HepG2 (cell line): Measurements from ENCODE around the gene TUBG2. TPM values are rescaled to one million over a fixed set of nuclear protein-coding genes. Genes with fewer than 3 reads are reported as not detected.

Source experiments
- ATAC-seq: fragments of 200-7000 bp; cut with Tn5 transposase; 3 replicates; pipeline ENCODE4 v1.9.1; 2020; ENCODE audit warnings: mild to moderate bottlenecking, moderate library complexity
- BruUV-seq: library from RNA; stranded (reverse); fragments of 400-500 nt; replicated peaks from 2 replicates; lab custom pipeline; 2021; lab: Mats Ljungman, UMichigan
- CTCF ChIA-PET: fragments of 300-600 bp; formaldehyde crosslinking; extraction: SDS; loops from one replicate; lab custom pipeline; 2021; ENCODE audit warnings: low total read pairs, inconsistent platforms, low intra/inter-chr PET ratio; lab: Yijun Ruan, JAX
- POLR2A ChIA-PET: fragments of 350-600 bp; sonication (Branson Sonifier 250); formaldehyde crosslinking; loops from one replicate; lab custom pipeline; 2020; ENCODE audit warnings: antibody characterized with exemption, inconsistent platforms; lab: Yijun Ruan, JAX
- DNase-seq: peaks from one replicate; pipeline ENCODE4 v3.0.0-alpha.2; 2015; ENCODE audit warnings: low spot score
- FAIRE-seq: peaks from 3 replicates; lab custom pipeline; 2011; peaks lifted over from hg19 to GRCh38; lab: Jason Lieb, UNC
- H2AFZ ChIP-seq: one replicate; pipeline ENCODE4 v1.6.1; 2011; ENCODE audit warnings: low read length, inconsistent platforms
- H3K27ac ChIP-seq: fragments of 300-600 bp; 3 replicates; pipeline ENCODE4 v1.8.0; 2011; ENCODE audit warnings: mixed run types, mild to moderate bottlenecking, mixed read lengths, low read length, inconsistent platforms; ENCODE audit not compliant: insufficient read depth; ENCODE audit errors: extremely low read length
- H3K27me3 ChIP-seq, 2 experiments: fragments of 200-600 bp in 1 of 2; 2 replicates in 1 of 2; 3 replicates in 1 of 2; pipeline versions ENCODE4 v1.6.0 to v1.8.0; 2011; ENCODE audit warnings: low read length in 2 of 2, mild to moderate bottlenecking in 2 of 2, moderate library complexity in 2 of 2, inconsistent platforms in 1 of 2; ENCODE audit not compliant: insufficient read depth in 2 of 2, control insufficient read depth in 1 of 2
- H3K36me3 ChIP-seq, 2 experiments: fragments of 200-600 bp in 1 of 2; replicated peaks in 1 of 2; 2 replicates in 1 of 2; 3 replicates in 1 of 2; pipeline versions ENCODE4 v1.5.1 to v1.8.0; 2011; ENCODE audit warnings: low read length in 2 of 2, inconsistent platforms in 1 of 2; ENCODE audit not compliant: insufficient read depth in 2 of 2, control insufficient read depth in 1 of 2
- H3K4me1 ChIP-seq: 2 replicates; pipeline ENCODE4 v1.5.1; 2012; ENCODE audit warnings: low read length, inconsistent platforms; ENCODE audit not compliant: insufficient read depth
- H3K4me2 ChIP-seq: 2 replicates; pipeline ENCODE4 v1.6.0; 2011; ENCODE audit warnings: low read depth, low read length, inconsistent platforms
- H3K4me3 ChIP-seq, 3 experiments: fragments of 200-600 bp in 1 of 3; sonication (generic), shearing (Covaris generic) in 1 of 3; replicated peaks in 1 of 3; 2 replicates each; pipeline ENCODE4 v1.5.1; 2011 to 2016; ENCODE audit warnings: low read length in 3 of 3, inconsistent platforms in 2 of 3, low read depth in 2 of 3, mild to moderate bottlenecking in 2 of 3, control low read depth in 1 of 3, mixed read lengths in 1 of 3; ENCODE audit not compliant: insufficient read depth in 1 of 3
- H3K79me2 ChIP-seq: one replicate; pipeline ENCODE4 v1.6.1; 2011; ENCODE audit warnings: low read length, inconsistent platforms; ENCODE audit not compliant: insufficient read depth
- H3K9ac ChIP-seq: 2 replicates; pipeline ENCODE4 v1.6.0; 2011; ENCODE audit warnings: mild to moderate bottlenecking, low read depth, low read length, inconsistent platforms; ENCODE audit not compliant: insufficient read depth
- H3K9me3 ChIP-seq: 2 replicates; pipeline ENCODE4 v1.5.1; 2012; ENCODE audit warnings: mild to moderate bottlenecking, low read length
- H4K20me1 ChIP-seq: 2 replicates; pipeline ENCODE4 v1.6.0; 2011; ENCODE audit warnings: inconsistent platforms, mild to moderate bottlenecking, low read length, moderate library complexity; ENCODE audit not compliant: insufficient read depth
- ARID4A ChIP-seq: sonication (generic); formaldehyde crosslinking; IDR thresholded peaks from 2 replicates; pipeline ENCODE4 v1.5.0; 2020; ENCODE audit warnings: mild to moderate bottlenecking, missing genetic modification reagents, borderline replicate concordance
- NCOA1 ChIP-seq: sonication (generic); formaldehyde crosslinking; IDR thresholded peaks from 2 replicates; pipeline ENCODE4 v1.9.0; 2021; ENCODE audit warnings: missing genetic modification reagents
- RAD21 ChIP-seq: fragments of 450-650 bp; formaldehyde crosslinking; IDR thresholded peaks from 2 replicates; pipeline ENCODE4 v1.5.0; 2020; ENCODE audit warnings: mild to moderate bottlenecking
- ZBTB7B ChIP-seq: sonication (generic); formaldehyde crosslinking; IDR thresholded peaks from 2 replicates; pipeline ENCODE4 v1.4.0; 2020; ENCODE audit warnings: missing genetic modification reagents
- ZFP36 ChIP-seq: fragments of 150-350 bp; IDR thresholded peaks from 2 replicates; pipeline ENCODE4 v1.6.1; 2018; ENCODE audit warnings: borderline replicate concordance, low read length, low read depth; ENCODE audit not compliant: partially characterized antibody
- ZFP36L2 ChIP-seq: sonication (generic); formaldehyde crosslinking; IDR thresholded peaks from 2 replicates; pipeline ENCODE4 v1.4.0; 2020; ENCODE audit warnings: missing genetic modification reagents
- WGBS: methylation state at CpG from one replicate; pipeline ENCODE4 v1.1.6; 2017; ENCODE audit warnings: low lambda C conversion rate; 5-methylcytosine and 5-hydroxymethylcytosine counted together
- in situ Hi-C: cut with HindIII; loops from 2 replicates; pipeline ENCODE4 v1.10.0; 2017; ENCODE audit warnings: low pct_unique_long_range_greater_than_20kb; ENCODE audit not compliant: extremely low pct_ligation_motif_present
- intact Hi-C: fragments of 100-400 bp; cut with micrococcal nuclease; formaldehyde crosslinking; loops from one replicate; pipeline ENCODE4 v1.10.0; 2022; ENCODE audit not compliant: unreplicated experiment
- polyA plus RNA-seq, 8 experiments: library from polyadenylated mRNA; depleted of rRNA in 3 of 8; stranded (reverse) in 7 of 8; unstranded in 1 of 8; fragments of >200 nt; fragmentation: Illumina TruSeq in 4 of 8; extraction: Trizol in 4 of 8; gene quantifications; 2 replicates each; pipeline versions ENCODE4 v1.2.1 to v1.2.3, GENCODE V29; 2011 to 2016; ENCODE audit warnings: low read depth in 4 of 8, missing spikeins in 1 of 8, mixed read lengths in 1 of 8; ENCODE audit not compliant: insufficient read depth in 1 of 8
- total RNA-seq, 5 experiments: library from RNA; depleted of rRNA; stranded (reverse); fragments of >200 nt; fragmentation: Illumina TruSeq; extraction: Trizol; gene quantifications; 2 replicates each; pipeline ENCODE4 v1.2.3, GENCODE V29; 2016; ENCODE audit warnings: low read depth in 1 of 5

TUBG2 gene
- total and polyA plus RNA-seq, 2 of the 13 experiments (the other 11 are each of a cell fraction or from before 2014, with no cell fraction given), result 16.0 to 42.3 TPM

GRCh38 chr17:42669705-42669976, 10.6 kb downstream of the TUBG2 start:
- Histone ChIP-seq H2AFZ (no peak overlapping the region), H3K9ac (no peak overlapping the region), H3K4me2 (no peak overlapping the region), H3K27ac (no peak overlapping the region), H3K27me3 (no peaks in the 10 kb centered on the region), H3K36me3 (peaks cover 16 to 64% of the 10 kb centered on the region in 2 experiments), H3K4me1 (peaks cover 23% of the 10 kb centered on the region), H4K20me1 (no peaks in the 10 kb centered on the region; the same call in 1 of the 2 replicates), H3K9me3 (no peaks in the 10 kb centered on the region), H3K4me3 (no peak overlapping the region), H3K79me2 (peaks cover 3% of the 10 kb centered on the region)
- no TSS peak for BruUV-seq
- no peak for ATAC-seq
- TF ChIP-seq ARID4A (CRISPR knock-in tag) (no peak), RAD21 (CRISPR knock-in tag) (no peak), ZFP36L2 (CRISPR knock-in tag) (no peak), NCOA1 (CRISPR knock-in tag) (no peak), ZBTB7B (CRISPR knock-in tag) (no peak), ZFP36 (no peak)
- no peak for DNase-seq
- in situ Hi-C loops, result no loop called here
- no peak for FAIRE-seq
- 97% methylated on average over 12 of the region's 12 CpGs for WGBS
- POLR2A ChIA-PET, result interaction anchor here (2.0 to 4.4 kb wide), 3 partner anchors 8 to 51 kb away, joined by 7 to 38 read pairs (median 16); partner anchors contain the start of genes PLEKHH3 and TUBG2
- CTCF ChIA-PET, result no interaction called here
- intact Hi-C loops, result no loop called here
